AG09309 (cell line): ENCODE data around the gene HTD2.
"Not testable (repeated sequence)": the region's sequence is repeated elsewhere in the genome, so short reads cannot be mapped to it uniquely, and the experiment has no call there.

Source experiments
- DNase-seq: peaks from one replicate; pipeline ENCODE4 v3.0.0-alpha.2; 2010; ENCODE audit warnings: low read depth
- H3K4me3 ChIP-seq: 2 replicates; pipeline ENCODE4 v1.5.1; 2011; ENCODE audit warnings: mild to moderate bottlenecking, low read depth, low read length, moderate library complexity; ENCODE audit not compliant: control insufficient read depth
- TF ChIP-seq, protein P1 (sequence below): IDR thresholded peaks from 2 replicates; pipeline ENCODE4 v1.5.1; 2011; ENCODE audit warnings: mild to moderate bottlenecking, low read depth, low read length, inconsistent platforms; ENCODE audit not compliant: insufficient read depth, control insufficient read depth; ENCODE audit errors: missing control alignments

Gene HTD2

GRCh38 chr3:58269356-58269755 lies 37.0 kb upstream of the HTD2 start:
- DNase-seq: no peak
- TF ChIP-seq, protein P1, sequence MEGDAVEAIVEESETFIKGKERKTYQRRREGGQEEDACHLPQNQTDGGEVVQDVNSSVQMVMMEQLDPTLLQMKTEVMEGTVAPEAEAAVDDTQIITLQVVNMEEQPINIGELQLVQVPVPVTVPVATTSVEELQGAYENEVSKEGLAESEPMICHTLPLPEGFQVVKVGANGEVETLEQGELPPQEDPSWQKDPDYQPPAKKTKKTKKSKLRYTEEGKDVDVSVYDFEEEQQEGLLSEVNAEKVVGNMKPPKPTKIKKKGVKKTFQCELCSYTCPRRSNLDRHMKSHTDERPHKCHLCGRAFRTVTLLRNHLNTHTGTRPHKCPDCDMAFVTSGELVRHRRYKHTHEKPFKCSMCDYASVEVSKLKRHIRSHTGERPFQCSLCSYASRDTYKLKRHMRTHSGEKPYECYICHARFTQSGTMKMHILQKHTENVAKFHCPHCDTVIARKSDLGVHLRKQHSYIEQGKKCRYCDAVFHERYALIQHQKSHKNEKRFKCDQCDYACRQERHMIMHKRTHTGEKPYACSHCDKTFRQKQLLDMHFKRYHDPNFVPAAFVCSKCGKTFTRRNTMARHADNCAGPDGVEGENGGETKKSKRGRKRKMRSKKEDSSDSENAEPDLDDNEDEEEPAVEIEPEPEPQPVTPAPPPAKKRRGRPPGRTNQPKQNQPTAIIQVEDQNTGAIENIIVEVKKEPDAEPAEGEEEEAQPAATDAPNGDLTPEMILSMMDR: no peak
- no peak overlapping the region for H3K4me3 ChIP-seq

- TF ChIP-seq, protein P1: no peak
- no peak for DNase-seq
- no peak overlapping the region for H3K4me3 ChIP-seq
These were observed 35.8 kb upstream of the HTD2 start for GRCh38 chr3:58270485-58270884.

DNA sequence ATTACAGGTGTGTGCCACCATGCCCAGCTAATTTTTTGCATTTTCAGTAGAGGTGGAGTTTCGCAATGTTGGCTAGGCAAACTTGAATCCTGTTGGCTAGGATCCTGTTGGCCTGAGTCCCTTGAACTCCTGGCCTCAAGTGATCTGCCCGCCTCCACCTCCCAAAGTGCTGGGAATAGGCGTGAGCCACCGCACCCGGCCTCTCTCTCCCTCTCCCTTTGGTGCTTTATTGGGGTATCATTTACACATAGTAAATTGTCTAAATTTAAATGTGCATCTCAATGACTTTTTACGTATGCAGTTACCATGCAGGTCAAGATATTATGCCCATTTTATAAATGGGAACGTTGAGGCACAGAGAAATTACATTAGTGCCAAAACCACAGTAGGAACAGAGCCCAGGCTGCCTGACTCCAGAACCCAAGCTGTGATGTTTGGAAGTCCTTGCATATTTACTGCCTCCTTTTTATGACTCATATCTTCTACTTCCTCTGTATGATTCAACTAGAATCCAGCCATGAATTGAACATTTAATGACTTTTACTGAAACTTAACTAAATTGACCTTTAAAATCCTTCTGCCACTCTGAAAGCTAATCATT lies 34.3 kb upstream of the HTD2 start:
- TF ChIP-seq, protein P1: no peak
- no peak overlapping the region for H3K4me3 ChIP-seq
- peak; percentile 70 for DNase-seq

GRCh38 chr3:58272891-58273290 lies 33.4 kb upstream of the HTD2 start:
- TF ChIP-seq, protein P1: no peak
- no peak for DNase-seq
- no peak overlapping the region for H3K4me3 ChIP-seq

DNA sequence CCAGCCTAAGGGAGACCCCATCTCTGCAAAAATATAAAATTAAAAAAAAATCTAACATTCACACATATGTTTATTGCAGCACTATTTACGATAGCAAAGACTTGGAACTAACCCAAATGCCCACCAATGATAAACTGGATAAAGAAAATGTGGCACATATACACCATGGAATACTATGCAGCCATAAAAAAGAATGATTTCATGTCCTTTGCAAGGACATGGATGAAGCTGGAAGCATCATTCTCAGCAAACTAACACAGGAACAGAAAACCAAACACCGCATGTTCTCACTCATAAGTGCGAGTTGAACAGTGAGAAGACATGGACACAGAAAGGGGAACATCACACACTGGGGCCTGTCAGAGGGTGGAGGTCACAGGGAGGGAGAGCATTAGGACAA lies 33.0 kb upstream of the HTD2 start:
- DNase-seq, H3K4me3 ChIP-seq: not testable (repeated sequence)

DNA sequence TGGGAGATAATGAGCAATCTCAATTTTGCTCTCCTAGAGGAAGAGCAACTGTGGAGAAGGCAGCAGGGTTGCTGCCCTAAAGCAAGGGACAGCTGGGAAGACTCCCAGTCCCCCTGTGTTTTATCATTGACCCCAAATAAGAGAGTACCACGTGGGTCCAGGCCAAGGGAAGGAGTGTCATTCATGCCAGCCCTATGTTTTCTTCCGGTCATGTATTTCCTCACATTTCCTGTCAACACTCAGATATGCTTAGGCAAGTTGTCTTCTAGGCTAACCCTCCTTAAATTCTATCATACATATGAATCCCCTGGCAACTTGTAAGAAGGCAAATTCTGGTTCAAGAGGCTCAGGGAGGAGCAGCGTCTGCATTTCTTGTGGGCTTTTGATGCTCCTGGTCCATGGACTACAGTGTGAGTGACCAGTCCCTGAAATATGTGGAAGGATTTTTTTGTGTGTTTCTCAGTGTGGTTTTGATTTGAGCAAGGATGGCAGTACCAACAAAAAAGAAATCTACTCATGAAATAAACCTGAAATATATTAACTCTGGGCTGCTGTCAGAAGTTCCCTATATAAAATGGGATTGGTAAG lies 32.2 kb upstream of the HTD2 start:
- DNase-seq: peak; percentile 24
- no peak overlapping the region for H3K4me3 ChIP-seq
- TF ChIP-seq, protein P1: no peak

DNA sequence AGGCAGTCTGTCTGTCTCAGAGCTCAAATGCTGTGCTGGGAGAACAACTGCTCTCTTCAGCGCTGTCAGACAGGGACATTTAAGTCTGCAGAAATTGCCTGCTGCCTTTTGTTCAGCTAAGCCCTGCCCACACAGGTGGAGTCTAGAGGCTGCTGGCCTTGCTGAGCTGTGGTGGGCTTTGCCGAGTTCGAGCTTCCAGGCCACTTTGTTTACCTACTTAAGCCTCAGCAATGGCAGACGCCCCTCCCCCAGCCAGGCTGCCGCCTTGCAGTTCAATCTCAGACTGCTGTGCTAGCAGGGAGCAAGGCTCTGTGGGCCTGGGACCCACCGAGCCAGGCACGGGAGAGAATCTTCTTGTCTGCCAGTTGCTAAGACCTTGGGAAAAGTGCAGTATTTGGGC lies 25.3 kb upstream of the HTD2 start:
- H3K4me3 ChIP-seq: no peak overlapping the region
- no peak for DNase-seq
- TF ChIP-seq, protein P1: no peak
